Gastroesophageal sphincter (tissue), 4 donors: ENCODE data around the gene PTPRG. TPM values are rescaled to one million over a fixed set of nuclear protein-coding genes. Genes with fewer than 3 reads are reported as not detected.

ENCODE experiments used
- ATAC-seq: fragments of 150-250 bp; one replicate; pipeline ENCODE4 v1.9.1; 2016; ENCODE audit warnings: mild to moderate bottlenecking, moderate library complexity
- H3K27ac ChIP-seq, 4 donors: fragments of 200-600 bp; sonication (generic) in 3 of 4; 1 replicate in 3 of 4; 2 replicates in 1 of 4; pipeline ENCODE4 v1.5.1; 2016 to 2019
- H3K27me3 ChIP-seq: fragments of 200-600 bp; sonication (generic); one replicate; pipeline ENCODE4 v1.5.1; 2019
- H3K36me3 ChIP-seq, 2 donors: fragments of 200-600 bp; sonication (generic); one replicate each; pipeline ENCODE4 v1.5.1; 2019; ENCODE audit warnings: control low read depth in 1 of 2
- H3K4me1 ChIP-seq, 3 donors: fragments of 200-600 bp; sonication (generic); 1 replicate in 2 of 3; 2 replicates in 1 of 3; pipeline ENCODE4 v1.5.1; 2016 to 2019; ENCODE audit warnings: control low read depth in 2 of 3
- H3K4me3 ChIP-seq, 2 donors: fragments of 200-600 bp; sonication (generic); one replicate each; pipeline ENCODE4 v1.5.1; 2019; ENCODE audit warnings: mild to moderate bottlenecking in 1 of 2, moderate library complexity in 1 of 2
- H3K9me3 ChIP-seq, 3 donors: fragments of 200-600 bp; sonication (generic); one replicate each; pipeline ENCODE4 v1.5.1; 2017 to 2019; ENCODE audit warnings: control low read depth in 2 of 3
- EP300 ChIP-seq: sonication (generic); formaldehyde crosslinking; IDR thresholded peaks from one replicate; pipeline ENCODE4 v1.6.1; 2017; ENCODE audit warnings: antibody characterized with exemption, mild to moderate bottlenecking
- POLR2A ChIP-seq, 2 donors: fragments of 450-650 bp; IDR thresholded peaks; one replicate each; pipeline ENCODE4 v1.6.1; 2017; ENCODE audit warnings: antibody characterized with exemption in 2 of 2, mild to moderate bottlenecking in 2 of 2, moderate library complexity in 1 of 2
- POLR2AphosphoS5 ChIP-seq: sonication (generic); formaldehyde crosslinking; IDR thresholded peaks from one replicate; pipeline ENCODE4 v1.6.1; 2017; ENCODE audit warnings: antibody characterized with exemption
- WGBS, 2 donors: methylation state at CpG; one replicate each; pipeline ENCODE4 v1.1.5; 2018; ENCODE audit warnings: low coverage in 1 of 2; 5-methylcytosine and 5-hydroxymethylcytosine counted together
- total RNA-seq, 4 donors: library from RNA; depleted of rRNA; stranded (reverse); fragments of >200 nt; gene quantifications; one replicate each; pipeline ENCODE4 v1.1.0, GENCODE V29; 2016
- TF ChIP-seq, protein P1 (sequence below), 4 experiments: fragments of 200-600 bp in 2 of 4; fragments of 450-650 bp in 2 of 4; sonication (generic) in 1 of 4; IDR thresholded peaks; one replicate each; pipeline ENCODE4 v1.5.1; 2017 to 2019; ENCODE audit warnings: antibody characterized with exemption in 4 of 4, mild to moderate bottlenecking in 2 of 4, moderate library complexity in 2 of 4

The PTPRG gene
- total RNA-seq, 4 donors from 2014 or later: 48.7 to 81.9 (median 52.8) TPM

- Histone ChIP-seq H3K9me3 (no peaks in the 10 kb centered on the region), H3K36me3 (no peaks in the 10 kb centered on the region), H3K27ac (no peak overlapping the region), H3K4me1 (peaks cover 0 to 8% (median 0%) of the 10 kb centered on the region in 3 donors), H3K27me3 (no peaks in the 10 kb centered on the region), H3K4me3 (no peak overlapping the region)
- WGBS, 2 donors: 93 to 97% methylated on average over 5 to 8 of the region's 8 CpGs
- TF ChIP-seq POLR2A (IDR thresholded peaks at IDR 0.05): no peak
- no peak for TF ChIP-seq EP300
- TF ChIP-seq, protein P1, sequence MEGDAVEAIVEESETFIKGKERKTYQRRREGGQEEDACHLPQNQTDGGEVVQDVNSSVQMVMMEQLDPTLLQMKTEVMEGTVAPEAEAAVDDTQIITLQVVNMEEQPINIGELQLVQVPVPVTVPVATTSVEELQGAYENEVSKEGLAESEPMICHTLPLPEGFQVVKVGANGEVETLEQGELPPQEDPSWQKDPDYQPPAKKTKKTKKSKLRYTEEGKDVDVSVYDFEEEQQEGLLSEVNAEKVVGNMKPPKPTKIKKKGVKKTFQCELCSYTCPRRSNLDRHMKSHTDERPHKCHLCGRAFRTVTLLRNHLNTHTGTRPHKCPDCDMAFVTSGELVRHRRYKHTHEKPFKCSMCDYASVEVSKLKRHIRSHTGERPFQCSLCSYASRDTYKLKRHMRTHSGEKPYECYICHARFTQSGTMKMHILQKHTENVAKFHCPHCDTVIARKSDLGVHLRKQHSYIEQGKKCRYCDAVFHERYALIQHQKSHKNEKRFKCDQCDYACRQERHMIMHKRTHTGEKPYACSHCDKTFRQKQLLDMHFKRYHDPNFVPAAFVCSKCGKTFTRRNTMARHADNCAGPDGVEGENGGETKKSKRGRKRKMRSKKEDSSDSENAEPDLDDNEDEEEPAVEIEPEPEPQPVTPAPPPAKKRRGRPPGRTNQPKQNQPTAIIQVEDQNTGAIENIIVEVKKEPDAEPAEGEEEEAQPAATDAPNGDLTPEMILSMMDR (IDR thresholded peaks at IDR 0.05): no peak
- no peak for TF ChIP-seq POLR2AphosphoS5
- no peak for ATAC-seq
Observed at GRCh38 chr3:61964566-61964965, 403.2 kb downstream of the PTPRG start.

- no peak overlapping the region for H3K4me3 ChIP-seq
- H3K27me3 ChIP-seq: no peaks in the 10 kb centered on the region
- no peak for ATAC-seq
- peaks cover 0 to 8% (median 0%) of the 10 kb centered on the region in 3 donors for H3K4me1 ChIP-seq
- no peaks in the 10 kb centered on the region for H3K9me3 ChIP-seq
- 93% methylated on average over 2 of the region's 2 CpGs for WGBS, 2 donors
- H3K27ac ChIP-seq: no peak overlapping the region
- H3K36me3 ChIP-seq: no peaks in the 10 kb centered on the region
- no peak for TF ChIP-seq POLR2AphosphoS5
- no peak for TF ChIP-seq EP300
- no peak for TF ChIP-seq POLR2A (IDR thresholded peaks at IDR 0.05)
- TF ChIP-seq, protein P1 (IDR thresholded peaks at IDR 0.05): no peak
Observed at GRCh38 chr3:61965770-61966131, 404.4 kb downstream of the PTPRG start.

DNA sequence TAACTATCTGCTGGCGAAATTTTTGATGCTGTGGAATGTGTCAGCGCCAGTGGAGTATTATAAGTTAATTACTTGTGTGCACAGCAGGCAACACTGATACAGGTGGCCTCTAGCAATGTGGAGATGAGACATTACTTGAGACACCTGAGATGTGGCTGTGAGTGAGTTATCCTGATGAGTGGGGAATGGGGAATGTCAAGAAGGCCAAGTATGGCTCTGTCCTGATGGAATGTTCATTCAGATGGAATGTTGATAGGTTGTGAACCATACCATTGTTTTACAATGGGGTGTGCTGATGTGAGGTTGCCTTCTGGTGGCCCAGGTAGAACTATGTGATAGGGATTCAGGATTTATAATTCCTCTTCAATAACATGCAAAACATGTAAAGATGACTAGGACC, 404.8 kb downstream of the PTPRG start:
- H3K9me3 ChIP-seq: no peaks in the 10 kb centered on the region
- H3K27ac ChIP-seq: no peak overlapping the region
- H3K4me1 ChIP-seq: peaks cover 0 to 7% (median 0%) of the 10 kb centered on the region in 3 donors
- no peaks in the 10 kb centered on the region for H3K27me3 ChIP-seq
- no peak for TF ChIP-seq EP300
- TF ChIP-seq, protein P1 (IDR thresholded peaks at IDR 0.05): no peak
- no peak for TF ChIP-seq POLR2AphosphoS5
- no peak for TF ChIP-seq POLR2A (IDR thresholded peaks at IDR 0.05)
- 68 to 73% methylated on average over 2 of the region's 2 CpGs for WGBS, 2 donors
- no peaks in the 10 kb centered on the region for H3K36me3 ChIP-seq
- ATAC-seq: no peak
- no peak overlapping the region for H3K4me3 ChIP-seq

DNA sequence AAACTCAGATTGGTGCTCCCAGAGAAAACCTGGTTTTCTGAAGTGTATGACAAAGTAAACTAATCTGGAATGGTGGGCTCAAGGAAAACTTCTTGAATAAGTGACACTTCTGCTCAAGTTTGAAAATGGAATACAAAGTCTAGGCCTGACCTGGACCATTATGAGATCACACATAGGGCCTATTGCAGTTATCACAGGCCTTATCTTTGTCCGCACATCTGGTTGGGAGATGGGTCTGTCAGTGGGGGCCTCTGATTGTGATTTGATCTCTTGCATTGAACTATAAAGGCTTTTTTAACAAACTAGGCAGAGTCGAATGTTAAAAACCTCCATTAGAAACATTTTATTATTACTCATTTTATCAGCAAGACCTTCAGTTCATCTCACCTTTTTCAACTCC, 405.6 kb downstream of the PTPRG start:
- Histone ChIP-seq H3K4me3 (no peak overlapping the region), H3K36me3 (no peaks in the 10 kb centered on the region), H3K27me3 (no peaks in the 10 kb centered on the region), H3K4me1 (no peaks in the 10 kb centered on the region), H3K9me3 (no peaks in the 10 kb centered on the region), H3K27ac (no peak overlapping the region)
- no peak for ATAC-seq
- TF ChIP-seq POLR2A (IDR thresholded peaks at IDR 0.05) (no peak), EP300 (no peak), POLR2AphosphoS5 (no peak)
- TF ChIP-seq, protein P1 (IDR thresholded peaks at IDR 0.05): no peak
- WGBS, 2 donors: 93 to 94% methylated on average over 2 of the region's 2 CpGs

DNA sequence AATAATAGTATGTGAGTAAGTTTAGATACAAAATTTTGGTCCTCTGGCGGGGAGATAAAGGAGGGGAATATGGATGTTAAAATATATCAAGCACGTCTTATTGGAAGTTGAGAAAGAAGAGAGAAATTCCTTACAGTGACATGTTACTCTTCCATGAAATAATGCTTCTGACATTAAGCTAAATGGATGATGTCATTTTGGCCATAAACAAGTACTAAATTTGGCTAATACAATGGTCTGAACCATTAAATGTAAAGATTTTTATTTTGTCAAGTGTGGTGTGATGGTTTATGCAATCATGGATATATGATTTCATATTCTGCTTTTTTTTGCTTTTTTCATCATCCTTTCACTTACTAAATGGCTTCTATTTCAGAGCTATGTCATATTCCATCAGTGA, 406.6 kb downstream of the PTPRG start:
- WGBS, 2 donors: 69 to 71% methylated on average over 2 of the region's 2 CpGs
- Histone ChIP-seq H3K27ac (no peak overlapping the region), H3K9me3 (no peaks in the 10 kb centered on the region), H3K27me3 (no peaks in the 10 kb centered on the region), H3K36me3 (no peaks in the 10 kb centered on the region), H3K4me1 (no peaks in the 10 kb centered on the region), H3K4me3 (no peak overlapping the region)
- ATAC-seq: no peak
- TF ChIP-seq POLR2AphosphoS5 (no peak), EP300 (no peak)
- TF ChIP-seq, protein P1 (IDR thresholded peaks at IDR 0.05): no peak
